Activated T-cell treated with anti-CD3 and anti-CD28 coated beads, Interleukin-2, amount 50 U/mL, for 48 hours (primary cell): ENCODE measurements around the gene WARS2.

Experiments
- DNase-seq, 2 experiments: peaks; one replicate each; pipeline ENCODE4 v3.0.0-alpha.2; 2020

WARS2 gene

GRCh38 chr1:118982266-118982665 lies 158.2 kb downstream of the WARS2 start:
- no peak for DNase-seq

GRCh38 chr1:118981436-118981835 lies 159.0 kb downstream of the WARS2 start:
- no peak for DNase-seq
